Occipital lobe (tissue), 2 donors: ENCODE measurements around the gene BRSK2. TPM values are rescaled to one million over a fixed set of nuclear protein-coding genes. Genes with fewer than 3 reads are reported as not detected.
"Not testable (repeated sequence)": the region's sequence is repeated elsewhere in the genome, so short reads cannot be mapped to it uniquely, and the experiment has no call there.

Experiments used
- DNase-seq: peaks from one replicate; lab custom pipeline; 2025; lab: John Stamatoyannopoulos, UW
- total RNA-seq: library from RNA; depleted of rRNA; stranded (reverse); fragments of >200 nt; gene quantifications from one replicate; pipeline ENCODE4 v1.2.3, GENCODE V29; 2014

BRSK2 gene
- total RNA-seq, 1 donor from 2014 or later = 32.8 TPM

GRCh38 chr11:1354125-1354938, 35.4 kb upstream of the BRSK2 start:
- DNase-seq = no peak

- no peak for DNase-seq
Measured at GRCh38 chr11:1356007-1356435, 33.7 kb upstream of the BRSK2 start.

GRCh38 chr11:1356478-1356960, 33.2 kb upstream of the BRSK2 start:
- DNase-seq = no peak

GRCh38 chr11:1358286-1358685, 31.4 kb upstream of the BRSK2 start:
- no peak for DNase-seq

GRCh38 chr11:1358931-1359330, 30.8 kb upstream of the BRSK2 start:
- DNase-seq = not testable (repeated sequence)

GRCh38 chr11:1359556-1359955, 30.2 kb upstream of the BRSK2 start:
- no peak for DNase-seq

- no peak for DNase-seq
Measured at GRCh38 chr11:1360181-1360834, 29.4 kb upstream of the BRSK2 start.

- no peak for DNase-seq
Measured at GRCh38 chr11:1360835-1361357, 28.8 kb upstream of the BRSK2 start.

- DNase-seq = no peak
Measured at GRCh38 chr11:1361882-1362281, 27.9 kb upstream of the BRSK2 start.

- DNase-seq = no peak
Measured at GRCh38 chr11:1367721-1368120, 22.0 kb upstream of the BRSK2 start.

- no peak for DNase-seq
Measured at GRCh38 chr11:1368216-1368615, 21.5 kb upstream of the BRSK2 start.

- DNase-seq = no peak
Measured at GRCh38 chr11:1368966-1369365, 20.8 kb upstream of the BRSK2 start.

GRCh38 chr11:1369371-1370005, 20.2 kb upstream of the BRSK2 start:
- no peak for DNase-seq

- DNase-seq = no peak
Measured at GRCh38 chr11:1370186-1371025, 19.3 kb upstream of the BRSK2 start.

- DNase-seq = no peak
Measured at GRCh38 chr11:1371026-1371325, 18.8 kb upstream of the BRSK2 start.

- DNase-seq = no peak
Measured at GRCh38 chr11:1371377-1371776, 18.4 kb upstream of the BRSK2 start.

GRCh38 chr11:1371836-1372465, 17.8 kb upstream of the BRSK2 start:
- DNase-seq = no peak

GRCh38 chr11:1372660-1373059, 17.1 kb upstream of the BRSK2 start:
- no peak for DNase-seq

GRCh38 chr11:1373536-1374214, 16.1 kb upstream of the BRSK2 start:
- DNase-seq = no peak
